SK-N-SH treated with all-trans-retinoic acid at 6 μM for 48 hours (cell line): ENCODE data around the gene PXK.
"Not testable (repeated sequence)": the region's sequence is repeated elsewhere in the genome, so short reads cannot be mapped to it uniquely, and the experiment has no call there.

Source experiments
- ATAC-seq: fragments of 200-7000 bp; cut with Tn5 transposase; 3 replicates; pipeline ENCODE4 v1.9.1; 2020; ENCODE audit warnings: mild to moderate bottlenecking, moderate library complexity
- ARNTL ChIP-seq: fragments of 450-650 bp; formaldehyde crosslinking; IDR thresholded peaks from 2 replicates; pipeline ENCODE4 v1.5.0; 2020; ENCODE audit warnings: low read depth, mild to moderate bottlenecking, moderate library complexity, borderline replicate concordance
- BACH2 ChIP-seq: fragments of 250-450 bp; sonication (Bioruptor Pico); IDR thresholded peaks from 2 replicates; pipeline ENCODE4 v1.9.0; 2021; ENCODE audit warnings: mild to moderate bottlenecking, borderline replicate concordance
- CSDC2 ChIP-seq: fragments of 250-450 bp; sonication (Bioruptor Pico); IDR thresholded peaks from 2 replicates; pipeline ENCODE4 v1.5.0; 2020; ENCODE audit warnings: mild to moderate bottlenecking, moderate library complexity
- ESRRG ChIP-seq: fragments of 250-450 bp; sonication (Bioruptor Pico); IDR thresholded peaks from 2 replicates; pipeline ENCODE4 v1.6.1; 2021; ENCODE audit warnings: mild to moderate bottlenecking
- GLIS3 ChIP-seq: fragments of 250-450 bp; sonication (Bioruptor Pico); IDR thresholded peaks from 2 replicates; pipeline ENCODE4 v1.5.0; 2020; ENCODE audit warnings: mild to moderate bottlenecking, moderate library complexity
- OSR1 ChIP-seq: fragments of 250-450 bp; sonication (Bioruptor Pico); IDR thresholded peaks from 2 replicates; pipeline ENCODE4 v1.8.0; 2022; ENCODE audit warnings: moderate library complexity, mild to moderate bottlenecking, inconsistent platforms
- SNAI2 ChIP-seq: fragments of 250-450 bp; sonication (Bioruptor Pico); IDR thresholded peaks from 2 replicates; pipeline ENCODE4 v1.5.0; 2020; ENCODE audit warnings: mild to moderate bottlenecking, moderate library complexity
- TCF4 ChIP-seq: fragments of 250-450 bp; sonication (Bioruptor Pico); IDR thresholded peaks from 2 replicates; pipeline ENCODE4 v1.8.0; 2021; ENCODE audit warnings: mild to moderate bottlenecking, moderate library complexity, borderline replicate concordance
- TOX ChIP-seq: fragments of 250-450 bp; sonication (Bioruptor Pico); IDR thresholded peaks from 2 replicates; pipeline ENCODE4 v1.8.0; 2021; ENCODE audit warnings: mild to moderate bottlenecking, moderate library complexity, borderline replicate concordance
- ZC3H10 ChIP-seq: fragments of 250-450 bp; sonication (Bioruptor Pico); IDR thresholded peaks from 2 replicates; pipeline ENCODE4 v1.5.1; 2021; ENCODE audit warnings: mild to moderate bottlenecking, moderate library complexity
- ZFP3 ChIP-seq: fragments of 250-450 bp; sonication (Bioruptor Pico); IDR thresholded peaks from 2 replicates; pipeline ENCODE4 v1.5.0; 2020; ENCODE audit warnings: mild to moderate bottlenecking, moderate library complexity
- ZNF565 ChIP-seq: fragments of 450-650 bp; formaldehyde crosslinking; conservative IDR thresholded peaks from 2 replicates; pipeline ENCODE4 v1.5.0; 2020; ENCODE audit warnings: low read depth, mild to moderate bottlenecking, moderate library complexity
- ZNF8 ChIP-seq: fragments of 450-650 bp; formaldehyde crosslinking; IDR thresholded peaks from 2 replicates; pipeline ENCODE4 v1.5.0; 2020; ENCODE audit warnings: mild to moderate bottlenecking, moderate library complexity
- TF ChIP-seq, protein P1 (sequence below): fragments of 250-450 bp; sonication (Bioruptor Pico); IDR thresholded peaks from 2 replicates; pipeline ENCODE4 v1.5.1; 2021; ENCODE audit warnings: mild to moderate bottlenecking, moderate library complexity
- TF ChIP-seq, protein P2 (sequence below): fragments of 250-450 bp; sonication (Bioruptor Pico); IDR thresholded peaks from 2 replicates; pipeline ENCODE4 v1.8.0; 2020; ENCODE audit warnings: mild to moderate bottlenecking, moderate library complexity, borderline replicate concordance
- TF ChIP-seq, protein P3 (sequence below): fragments of 250-450 bp; sonication (Bioruptor Pico); IDR thresholded peaks from 2 replicates; pipeline ENCODE4 v1.5.0; 2020; ENCODE audit warnings: mild to moderate bottlenecking, moderate library complexity
- TF ChIP-seq, protein P4 (sequence below): fragments of 250-450 bp; sonication (Bioruptor Pico); IDR thresholded peaks from 2 replicates; pipeline ENCODE4 v1.8.0; 2021; ENCODE audit warnings: low read depth, mild to moderate bottlenecking, moderate library complexity, borderline replicate concordance

PXK gene

DNA sequence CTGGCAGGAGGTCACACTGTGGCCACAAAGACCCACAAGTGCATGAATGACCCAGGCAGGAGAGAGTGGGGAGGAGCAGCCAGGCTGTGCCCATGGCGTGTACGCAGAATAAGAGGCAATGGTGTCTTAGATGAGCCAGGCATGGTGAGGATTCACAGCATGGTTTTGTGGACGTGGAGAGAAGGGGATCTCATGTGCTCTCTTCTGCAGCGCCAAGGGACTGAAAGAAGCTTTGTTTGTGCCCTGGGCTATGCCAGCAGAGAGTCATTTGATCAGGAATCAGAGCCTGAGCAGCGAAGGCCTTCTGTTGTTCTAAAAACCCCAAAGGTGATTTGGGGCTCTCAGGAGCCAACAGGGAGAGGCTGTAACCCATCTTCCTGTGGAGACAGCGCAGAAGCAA is 45.3 kb upstream of the PXK start (continued):
- TF ChIP-seq, protein P1, sequence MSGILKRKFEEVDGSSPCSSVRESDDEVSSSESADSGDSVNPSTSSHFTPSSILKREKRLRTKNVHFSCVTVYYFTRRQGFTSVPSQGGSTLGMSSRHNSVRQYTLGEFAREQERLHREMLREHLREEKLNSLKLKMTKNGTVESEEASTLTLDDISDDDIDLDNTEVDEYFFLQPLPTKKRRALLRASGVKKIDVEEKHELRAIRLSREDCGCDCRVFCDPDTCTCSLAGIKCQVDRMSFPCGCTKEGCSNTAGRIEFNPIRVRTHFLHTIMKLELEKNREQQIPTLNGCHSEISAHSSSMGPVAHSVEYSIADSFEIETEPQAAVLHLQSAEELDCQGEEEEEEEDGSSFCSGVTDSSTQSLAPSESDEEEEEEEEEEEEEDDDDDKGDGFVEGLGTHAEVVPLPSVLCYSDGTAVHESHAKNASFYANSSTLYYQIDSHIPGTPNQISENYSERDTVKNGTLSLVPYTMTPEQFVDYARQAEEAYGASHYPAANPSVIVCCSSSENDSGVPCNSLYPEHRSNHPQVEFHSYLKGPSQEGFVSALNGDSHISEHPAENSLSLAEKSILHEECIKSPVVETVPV (CRISPR knock-in tag), result no peak
- TF ChIP-seq, protein P2, sequence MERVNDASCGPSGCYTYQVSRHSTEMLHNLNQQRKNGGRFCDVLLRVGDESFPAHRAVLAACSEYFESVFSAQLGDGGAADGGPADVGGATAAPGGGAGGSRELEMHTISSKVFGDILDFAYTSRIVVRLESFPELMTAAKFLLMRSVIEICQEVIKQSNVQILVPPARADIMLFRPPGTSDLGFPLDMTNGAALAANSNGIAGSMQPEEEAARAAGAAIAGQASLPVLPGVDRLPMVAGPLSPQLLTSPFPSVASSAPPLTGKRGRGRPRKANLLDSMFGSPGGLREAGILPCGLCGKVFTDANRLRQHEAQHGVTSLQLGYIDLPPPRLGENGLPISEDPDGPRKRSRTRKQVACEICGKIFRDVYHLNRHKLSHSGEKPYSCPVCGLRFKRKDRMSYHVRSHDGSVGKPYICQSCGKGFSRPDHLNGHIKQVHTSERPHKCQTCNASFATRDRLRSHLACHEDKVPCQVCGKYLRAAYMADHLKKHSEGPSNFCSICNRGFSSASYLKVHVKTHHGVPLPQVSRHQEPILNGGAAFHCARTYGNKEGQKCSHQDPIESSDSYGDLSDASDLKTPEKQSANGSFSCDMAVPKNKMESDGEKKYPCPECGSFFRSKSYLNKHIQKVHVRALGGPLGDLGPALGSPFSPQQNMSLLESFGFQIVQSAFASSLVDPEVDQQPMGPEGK, result no peak
- TF ChIP-seq BACH2 (no peak), TCF4 (CRISPR knock-in tag) (no peak)
- TF ChIP-seq, all 23 proteins: peak for 0

DNA sequence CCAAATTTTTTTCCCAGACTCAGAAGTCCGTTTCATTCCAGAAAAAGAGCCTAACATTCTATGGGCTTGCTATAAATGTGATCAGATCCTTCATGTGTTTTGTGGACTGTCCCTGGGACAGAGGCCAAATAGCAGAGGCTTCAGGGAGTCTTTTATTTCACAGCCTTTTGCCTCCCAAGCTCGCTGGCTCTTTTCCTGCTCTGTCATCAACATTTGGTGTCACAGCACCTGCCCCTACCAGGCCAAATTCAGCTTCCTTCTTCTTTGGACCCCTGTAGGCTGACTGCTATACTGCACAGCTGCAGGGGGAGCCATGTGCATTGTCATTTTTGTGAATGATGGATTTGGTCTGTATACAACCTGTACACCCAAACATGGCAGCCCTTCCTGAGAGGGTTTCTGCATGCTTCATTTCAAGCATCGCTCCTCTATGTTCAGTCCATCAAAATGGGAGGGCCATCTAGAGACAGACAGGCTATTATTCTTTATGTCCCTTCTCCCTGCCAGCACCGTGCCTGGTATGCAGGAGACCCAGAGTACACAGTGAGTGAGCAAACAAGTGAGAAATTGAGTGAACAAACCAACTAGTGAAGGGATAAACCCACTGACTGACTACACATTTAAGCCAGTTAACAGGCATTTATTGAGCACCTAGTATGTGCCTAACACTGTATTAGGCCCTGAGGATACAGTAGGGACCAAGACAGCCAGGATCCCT is 44.5 kb upstream of the PXK start:
- no peak for TF ChIP-seq SNAI2 (CRISPR knock-in tag)
- TF ChIP-seq, protein P3, sequence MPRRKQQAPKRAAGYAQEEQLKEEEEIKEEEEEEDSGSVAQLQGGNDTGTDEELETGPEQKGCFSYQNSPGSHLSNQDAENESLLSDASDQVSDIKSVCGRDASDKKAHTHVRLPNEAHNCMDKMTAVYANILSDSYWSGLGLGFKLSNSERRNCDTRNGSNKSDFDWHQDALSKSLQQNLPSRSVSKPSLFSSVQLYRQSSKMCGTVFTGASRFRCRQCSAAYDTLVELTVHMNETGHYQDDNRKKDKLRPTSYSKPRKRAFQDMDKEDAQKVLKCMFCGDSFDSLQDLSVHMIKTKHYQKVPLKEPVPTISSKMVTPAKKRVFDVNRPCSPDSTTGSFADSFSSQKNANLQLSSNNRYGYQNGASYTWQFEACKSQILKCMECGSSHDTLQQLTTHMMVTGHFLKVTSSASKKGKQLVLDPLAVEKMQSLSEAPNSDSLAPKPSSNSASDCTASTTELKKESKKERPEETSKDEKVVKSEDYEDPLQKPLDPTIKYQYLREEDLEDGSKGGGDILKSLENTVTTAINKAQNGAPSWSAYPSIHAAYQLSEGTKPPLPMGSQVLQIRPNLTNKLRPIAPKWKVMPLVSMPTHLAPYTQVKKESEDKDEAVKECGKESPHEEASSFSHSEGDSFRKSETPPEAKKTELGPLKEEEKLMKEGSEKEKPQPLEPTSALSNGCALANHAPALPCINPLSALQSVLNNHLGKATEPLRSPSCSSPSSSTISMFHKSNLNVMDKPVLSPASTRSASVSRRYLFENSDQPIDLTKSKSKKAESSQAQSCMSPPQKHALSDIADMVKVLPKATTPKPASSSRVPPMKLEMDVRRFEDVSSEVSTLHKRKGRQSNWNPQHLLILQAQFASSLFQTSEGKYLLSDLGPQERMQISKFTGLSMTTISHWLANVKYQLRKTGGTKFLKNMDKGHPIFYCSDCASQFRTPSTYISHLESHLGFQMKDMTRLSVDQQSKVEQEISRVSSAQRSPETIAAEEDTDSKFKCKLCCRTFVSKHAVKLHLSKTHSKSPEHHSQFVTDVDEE (CRISPR knock-in tag), result no peak
- no peak for TF ChIP-seq CSDC2
- TF ChIP-seq, protein P4, sequence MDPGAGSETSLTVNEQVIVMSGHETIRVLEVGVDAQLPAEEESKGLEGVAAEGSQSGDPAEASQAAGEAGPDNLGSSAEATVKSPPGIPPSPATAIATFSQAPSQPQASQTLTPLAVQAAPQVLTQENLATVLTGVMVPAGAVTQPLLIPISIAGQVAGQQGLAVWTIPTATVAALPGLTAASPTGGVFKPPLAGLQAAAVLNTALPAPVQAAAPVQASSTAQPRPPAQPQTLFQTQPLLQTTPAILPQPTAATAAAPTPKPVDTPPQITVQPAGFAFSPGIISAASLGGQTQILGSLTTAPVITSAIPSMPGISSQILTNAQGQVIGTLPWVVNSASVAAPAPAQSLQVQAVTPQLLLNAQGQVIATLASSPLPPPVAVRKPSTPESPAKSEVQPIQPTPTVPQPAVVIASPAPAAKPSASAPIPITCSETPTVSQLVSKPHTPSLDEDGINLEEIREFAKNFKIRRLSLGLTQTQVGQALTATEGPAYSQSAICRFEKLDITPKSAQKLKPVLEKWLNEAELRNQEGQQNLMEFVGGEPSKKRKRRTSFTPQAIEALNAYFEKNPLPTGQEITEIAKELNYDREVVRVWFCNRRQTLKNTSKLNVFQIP (CRISPR knock-in tag), result no peak
- TF ChIP-seq GLIS3, result no peak
- TF ChIP-seq ARNTL, result no peak
- no peak for TF ChIP-seq ZFP3
- TF ChIP-seq TOX (CRISPR knock-in tag), result no peak
- TF ChIP-seq, protein P2, result no peak
- no peak for TF ChIP-seq ZNF565 (CRISPR knock-in tag)
- TF ChIP-seq OSR1 (CRISPR knock-in tag), result no peak
- no peak for TF ChIP-seq ESRRG (CRISPR knock-in tag)
- TF ChIP-seq ZNF8, result no peak
- TF ChIP-seq ZC3H10 (CRISPR knock-in tag), result no peak
- ATAC-seq, result 0 out of 3 replicates have a peak, but pooled peaks have one; percentile 24

DNA sequence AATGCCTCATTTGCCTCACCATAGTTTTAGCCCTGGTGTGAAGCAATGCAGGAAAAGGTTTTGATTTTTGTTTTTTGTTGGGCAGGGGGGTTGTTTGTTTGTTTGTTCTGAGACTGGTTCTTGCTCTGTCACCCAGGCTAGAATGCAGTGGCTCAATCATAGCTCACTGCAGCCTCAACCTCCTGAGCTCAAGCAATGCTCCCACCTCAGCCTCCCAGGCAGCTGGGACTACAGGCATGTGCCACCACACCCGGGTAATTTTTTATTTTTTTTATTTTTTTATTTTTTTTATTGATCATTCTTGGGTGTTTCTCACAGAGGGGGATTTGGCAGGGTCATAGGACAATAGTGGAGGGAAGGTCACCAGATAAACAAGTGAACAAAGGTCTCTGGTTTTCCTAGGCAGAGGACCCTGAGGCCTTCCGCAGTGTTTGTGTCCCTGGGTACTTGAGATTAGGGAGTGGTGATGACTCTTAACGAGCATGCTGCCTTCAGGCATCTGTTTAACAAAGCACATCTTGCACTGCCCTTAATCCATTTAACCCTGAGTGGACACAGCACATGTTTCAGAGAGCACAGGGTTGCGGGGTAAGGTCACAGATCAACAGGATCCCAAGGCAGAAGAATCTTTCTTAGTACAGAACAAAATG is 43.6 kb upstream of the PXK start:
- ATAC-seq, result not testable (repeated sequence)

DNA sequence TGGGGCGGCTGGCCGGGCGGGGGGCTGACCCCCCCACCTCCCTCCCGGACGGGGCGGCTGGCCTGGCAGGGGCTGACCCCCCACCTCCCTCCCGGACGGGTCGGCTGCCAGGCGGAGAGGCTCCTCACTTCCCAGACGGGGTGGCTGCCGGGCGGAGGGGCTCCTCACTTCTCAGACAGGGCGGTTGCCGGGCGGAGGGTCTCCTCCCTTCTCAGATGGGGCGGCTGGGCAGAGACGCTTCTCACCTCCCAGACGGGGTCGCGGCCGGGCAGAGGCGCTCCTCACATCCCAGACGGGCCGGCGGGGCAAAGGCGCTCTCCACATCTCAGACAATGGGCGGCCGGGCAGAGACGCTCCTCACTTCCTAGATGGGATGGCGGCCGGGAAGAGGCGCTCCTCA is 42.2 kb upstream of the PXK start:
- ATAC-seq, result not testable (repeated sequence)
